IPS-11a (cell line): ENCODE results near the gene PRIMA1.

ENCODE experiments used
- H3K4me3 ChIP-seq: one replicate; pipeline ENCODE4 v1.5.1; 2013; ENCODE audit warnings: low read depth, low read length, control low read depth

Gene PRIMA1

GRCh38 chr14:93759719-93760307 is 28.5 kb downstream of the PRIMA1 start:
- H3K4me3 ChIP-seq = no peak overlapping the region

DNA sequence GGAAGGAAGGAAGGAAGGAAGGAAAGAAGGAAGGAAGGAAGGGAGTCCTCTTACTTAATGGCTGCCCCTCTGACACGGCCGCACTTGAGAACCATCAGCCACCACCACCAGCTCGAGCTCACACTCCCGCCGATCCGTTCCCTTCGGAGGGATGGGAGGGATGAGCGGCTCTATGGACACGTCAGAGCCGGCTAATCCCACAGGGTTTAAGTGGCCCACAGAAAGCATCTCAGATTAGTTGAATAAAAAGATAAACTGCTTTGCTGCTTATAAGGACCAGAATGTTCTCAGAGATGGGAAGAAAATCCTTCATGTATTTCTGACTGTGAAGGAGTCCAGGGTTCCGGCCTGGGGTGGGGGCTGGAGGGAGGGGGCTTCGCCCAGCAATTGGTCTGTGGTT is 31.1 kb downstream of the PRIMA1 start:
- no peak overlapping the region for H3K4me3 ChIP-seq

- H3K4me3 ChIP-seq = no peak overlapping the region
Observed at GRCh38 chr14:93753647-93754046, 34.6 kb downstream of the PRIMA1 start.

DNA sequence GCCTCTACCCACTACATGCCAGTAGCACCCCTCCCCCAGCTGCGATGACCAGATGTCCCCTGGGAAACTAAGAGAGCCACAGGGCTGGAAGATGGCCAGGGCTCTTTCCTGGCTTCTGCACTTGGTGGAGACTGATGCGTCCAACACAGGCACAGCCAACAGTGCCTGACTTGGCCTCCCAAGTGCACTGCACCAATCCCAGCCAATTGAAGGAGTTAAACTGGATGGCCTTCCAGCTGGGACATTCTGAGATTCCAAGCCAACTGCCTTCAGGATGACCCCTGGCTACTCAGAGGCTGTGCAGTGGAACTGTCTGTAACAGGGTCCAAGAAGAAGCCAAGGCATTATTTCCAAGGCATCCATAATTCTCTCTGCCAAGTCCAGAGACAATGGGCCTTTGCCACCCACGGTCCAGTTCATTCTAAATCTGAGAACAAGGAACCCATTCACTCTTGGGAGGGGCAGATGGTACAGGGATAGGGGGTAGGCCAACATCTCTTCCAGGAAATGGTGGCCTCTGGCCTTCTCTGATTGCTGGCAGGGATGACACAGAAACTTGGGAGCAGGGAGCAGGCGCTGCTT is 35.2 kb downstream of the PRIMA1 start:
- H3K4me3 ChIP-seq = no peak overlapping the region

DNA sequence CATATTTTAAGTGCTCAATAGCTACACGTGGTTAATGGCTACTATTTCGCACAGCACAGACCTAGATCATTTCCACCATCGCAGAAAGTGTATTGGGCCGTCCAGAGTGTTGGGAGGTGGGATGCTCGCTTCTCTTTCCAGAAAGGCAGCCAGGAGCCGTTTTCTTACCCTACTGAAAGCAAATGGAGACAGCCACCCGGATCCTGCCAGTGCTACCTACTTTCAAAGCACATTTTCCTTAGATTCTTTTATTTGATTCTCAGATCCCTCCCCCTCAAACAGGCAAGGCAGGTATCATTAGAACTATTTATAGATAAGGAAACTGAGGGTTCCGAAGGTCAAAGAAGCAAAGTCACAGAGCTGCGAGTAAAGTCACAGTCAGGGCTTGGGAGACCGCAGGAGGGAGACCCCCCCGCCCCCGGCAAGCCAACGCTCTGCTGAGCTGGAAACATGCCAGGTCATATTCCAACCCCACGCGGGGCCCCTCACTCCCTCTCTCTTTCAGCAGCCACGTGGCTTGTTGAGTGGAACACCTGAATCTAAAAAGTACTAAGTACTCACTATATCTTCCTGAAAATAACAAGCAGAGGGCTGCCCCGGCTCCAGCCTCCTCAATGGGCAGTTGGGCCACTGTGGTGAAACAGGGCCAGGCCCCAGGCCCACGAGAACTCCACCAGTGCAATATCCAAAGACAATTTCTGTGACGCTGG is 36.2 kb downstream of the PRIMA1 start:
- H3K4me3 ChIP-seq = no peak overlapping the region

DNA sequence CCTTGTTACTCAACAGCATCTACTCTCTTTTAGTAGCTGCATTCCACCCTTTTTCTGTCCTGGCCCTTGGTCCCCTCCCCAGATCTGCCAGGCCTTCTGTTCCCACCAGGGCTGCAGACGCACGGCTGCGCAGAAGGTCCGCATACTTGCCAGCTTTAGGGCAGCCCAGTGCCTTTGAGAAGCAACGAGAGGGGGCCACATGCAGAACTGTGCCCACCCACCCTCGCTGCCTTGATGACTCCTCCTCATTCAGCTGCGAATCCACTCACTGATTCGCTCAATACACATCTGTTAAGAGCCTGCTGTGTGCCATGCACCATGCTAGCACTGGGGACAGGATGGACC is 39.2 kb downstream of the PRIMA1 start:
- H3K4me3 ChIP-seq = no peak overlapping the region

GRCh38 chr14:93748208-93749075 is 39.8 kb downstream of the PRIMA1 start:
- H3K4me3 ChIP-seq = no peak overlapping the region

DNA sequence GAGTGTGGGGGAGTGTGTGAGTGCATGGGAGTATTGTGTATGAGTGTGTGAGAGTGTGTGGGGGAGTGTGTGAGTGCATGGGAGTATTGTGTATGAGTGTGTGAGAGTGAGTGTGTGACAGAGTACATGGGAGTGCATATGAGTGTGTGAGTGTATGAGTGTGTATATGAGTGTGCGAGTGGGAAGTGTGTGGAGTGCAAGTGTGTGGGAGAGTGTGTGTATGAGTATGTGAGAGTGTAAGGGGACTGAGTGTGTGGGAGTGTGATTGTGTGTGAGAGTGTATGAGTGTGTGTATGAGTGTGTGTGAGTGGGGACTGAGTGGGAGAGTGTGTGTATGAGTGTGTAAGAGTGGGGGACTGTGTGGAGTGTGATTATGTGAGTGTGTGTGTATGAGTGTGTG is 40.7 kb downstream of the PRIMA1 start:
- H3K4me3 ChIP-seq = no peak overlapping the region

GRCh38 chr14:93747102-93747501 is 41.2 kb downstream of the PRIMA1 start:
- no peak overlapping the region for H3K4me3 ChIP-seq

GRCh38 chr14:93745603-93746273 is 42.5 kb downstream of the PRIMA1 start:
- H3K4me3 ChIP-seq = no peak overlapping the region

- no peak overlapping the region for H3K4me3 ChIP-seq
Observed at GRCh38 chr14:93744876-93745275, 43.4 kb downstream of the PRIMA1 start.

- no peak overlapping the region for H3K4me3 ChIP-seq
Observed at GRCh38 chr14:93744176-93744575, 44.1 kb downstream of the PRIMA1 start.

DNA sequence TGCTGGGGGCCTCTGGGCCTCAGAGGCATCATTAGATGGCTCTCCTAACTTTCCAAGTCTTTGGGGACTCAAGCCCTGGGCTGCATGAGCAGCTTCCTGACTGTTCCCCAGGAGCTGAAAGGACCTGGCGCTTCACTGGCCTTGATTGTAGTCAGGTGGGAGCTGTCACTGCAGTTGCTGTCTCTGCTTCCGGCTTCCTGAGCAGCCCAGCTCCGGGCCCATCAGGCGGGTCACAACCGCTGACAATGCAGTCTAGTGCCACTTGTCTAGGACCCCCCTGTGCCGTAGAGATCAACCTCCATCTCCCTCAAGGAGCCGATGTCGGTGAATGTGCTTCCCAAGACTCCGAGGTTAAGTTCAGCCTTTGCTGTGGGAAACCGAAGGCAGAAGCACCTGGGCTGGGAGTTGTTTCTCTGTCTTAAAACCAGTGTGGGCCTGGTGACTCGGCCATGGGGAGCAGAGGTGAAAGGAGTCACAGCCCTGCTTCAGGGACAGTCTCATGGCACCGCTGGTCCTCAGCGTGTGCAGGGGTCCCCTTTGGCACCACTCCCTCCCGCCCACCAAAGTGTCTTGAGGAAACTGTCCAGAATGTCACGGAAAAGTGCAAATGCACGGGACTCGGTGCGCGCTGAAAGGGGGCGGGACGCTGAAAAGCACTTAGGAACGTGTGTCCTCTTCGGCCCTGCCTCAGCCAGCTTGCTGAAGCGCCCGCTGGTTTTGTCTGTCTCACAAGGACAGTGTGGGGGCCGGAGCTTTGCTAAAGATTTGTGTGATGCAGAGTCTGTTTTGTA is 44.8 kb downstream of the PRIMA1 start:
- no peak overlapping the region for H3K4me3 ChIP-seq

- no peak overlapping the region for H3K4me3 ChIP-seq
Observed at GRCh38 chr14:93742761-93743160, 45.5 kb downstream of the PRIMA1 start.

DNA sequence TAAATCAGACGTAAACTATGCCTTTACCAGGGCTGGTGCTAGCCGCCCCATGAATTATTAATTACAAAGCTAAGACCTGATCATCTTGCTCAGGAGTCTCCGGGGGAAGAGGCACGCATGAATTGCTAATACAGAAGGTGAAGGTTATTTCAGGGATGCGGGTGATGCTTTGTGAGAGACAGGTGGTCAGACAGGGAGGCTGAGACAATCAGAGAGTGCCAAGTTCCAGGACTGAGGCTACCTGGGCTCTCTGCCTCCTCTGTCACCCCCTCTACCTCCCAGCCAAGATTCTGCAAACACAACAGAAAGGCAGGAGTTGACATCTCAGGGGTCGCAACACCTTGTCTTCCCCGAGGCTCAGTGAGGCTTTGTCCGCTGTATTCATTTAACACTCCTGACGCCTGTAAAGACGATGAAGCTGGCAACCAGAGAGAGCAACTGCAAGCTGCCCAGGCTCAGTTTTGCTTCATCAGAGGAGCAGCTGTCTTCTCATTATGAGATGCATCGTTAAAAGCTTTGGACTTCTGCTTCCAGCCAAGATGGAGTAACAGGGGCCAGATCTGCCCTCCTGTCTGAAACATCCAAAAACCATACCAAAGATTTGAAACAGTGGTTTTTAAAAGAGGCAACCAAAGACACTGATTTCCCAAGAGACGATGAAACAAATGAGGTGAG is 46.6 kb downstream of the PRIMA1 start:
- H3K4me3 ChIP-seq = no peak overlapping the region

GRCh38 chr14:93737634-93738033 is 50.7 kb downstream of the PRIMA1 start:
- H3K4me3 ChIP-seq = no peak overlapping the region

- no peak overlapping the region for H3K4me3 ChIP-seq
Observed at GRCh38 chr14:93736378-93737014, 51.8 kb downstream of the PRIMA1 start.

DNA sequence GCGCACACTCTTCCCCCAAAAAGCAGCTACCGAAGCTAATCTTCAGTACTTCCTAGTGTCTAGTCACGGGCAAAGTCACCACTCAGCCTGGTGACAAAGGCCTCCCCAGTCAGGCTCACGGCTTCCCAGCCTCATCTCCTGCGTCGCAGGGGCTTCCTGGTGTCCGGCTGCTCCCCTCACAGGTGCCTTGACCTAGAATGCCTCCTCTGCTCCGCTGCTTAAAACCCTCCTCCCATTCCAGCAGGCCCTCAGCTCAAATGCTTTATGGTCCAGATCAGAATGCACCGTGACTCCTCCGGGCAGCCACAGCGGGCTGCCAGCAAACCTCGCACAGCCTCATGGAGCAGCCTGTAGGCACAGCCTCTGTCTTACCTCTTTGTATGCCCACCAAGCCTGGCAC is 53.1 kb downstream of the PRIMA1 start:
- H3K4me3 ChIP-seq = no peak overlapping the region

DNA sequence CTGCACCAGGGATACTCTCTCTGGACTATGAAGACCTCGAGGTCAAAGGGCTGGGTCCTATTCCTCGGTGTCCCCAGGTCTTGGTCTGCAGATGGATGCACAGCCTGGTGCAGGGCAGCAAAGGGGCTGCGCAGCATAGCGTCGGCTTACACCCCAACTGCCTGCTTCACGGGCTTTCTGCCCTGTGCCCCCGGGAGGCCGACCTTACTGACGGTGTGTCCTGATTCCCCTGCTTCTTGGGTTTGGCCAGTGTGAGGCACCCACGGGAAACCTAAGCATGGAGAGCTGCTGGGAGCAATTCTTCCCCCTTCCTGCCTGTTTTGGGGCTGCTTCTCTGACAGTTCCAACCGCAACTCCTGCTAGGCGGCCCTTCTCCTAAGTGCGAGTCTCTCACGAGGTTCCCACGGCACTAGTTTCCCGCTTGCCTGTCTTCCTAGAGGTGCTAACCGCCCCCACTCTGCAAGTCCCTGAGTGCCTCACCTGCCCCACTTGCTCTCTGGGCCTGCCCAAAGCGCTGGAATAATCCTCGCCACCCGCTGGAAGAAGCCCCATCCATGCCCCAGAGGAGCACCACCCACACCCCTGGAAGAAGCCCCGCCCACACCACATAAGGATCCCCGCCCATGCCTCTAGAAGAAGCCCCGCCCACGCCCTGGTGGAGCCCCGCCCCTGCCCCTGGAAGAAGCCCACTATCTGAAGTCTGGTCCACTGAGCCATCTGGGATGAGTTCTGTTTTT is 54.0 kb downstream of the PRIMA1 start:
- H3K4me3 ChIP-seq = no peak overlapping the region
